HEK293T (cell line): ENCODE measurements around the gene FAM9B.
"Not testable (repeated sequence)": the region's sequence is repeated elsewhere in the genome, so short reads cannot be mapped to it uniquely, and the experiment has no call there.

Source experiments
- CTCF ChIA-PET: fragments of 350-600 bp; formaldehyde crosslinking; extraction: SDS; loops from one replicate; lab custom pipeline; 2021; ENCODE audit warnings: antibody characterized with exemption, inconsistent platforms; lab: Yijun Ruan, JAX
- POLR2A ChIA-PET: fragments of 350-600 bp; formaldehyde crosslinking; extraction: SDS; loops from one replicate; lab custom pipeline; 2020; ENCODE audit warnings: antibody characterized with exemption, inconsistent platforms; lab: Yijun Ruan, JAX
- DNase-seq: peaks from one replicate; pipeline ENCODE4 v3.0.0; 2012; ENCODE audit warnings: mixed read lengths; ENCODE audit errors: extremely low spot score
- ARNT ChIP-seq: fragments of 450-650 bp; IDR thresholded peaks from 2 replicates; pipeline ENCODE4 v1.6.1; 2017; ENCODE audit warnings: mild to moderate bottlenecking
- BHLHE40 ChIP-seq: fragments of 450-650 bp; IDR thresholded peaks from 2 replicates; pipeline ENCODE4 v1.6.1; 2016; ENCODE audit warnings: mild to moderate bottlenecking, moderate library complexity, borderline replicate concordance
- CTBP1 ChIP-seq: fragments of 450-650 bp; IDR thresholded peaks from 2 replicates; pipeline ENCODE4 v1.6.1; 2016; ENCODE audit warnings: borderline replicate concordance
- ELF4 ChIP-seq: fragments of 450-650 bp; IDR thresholded peaks from 2 replicates; pipeline ENCODE4 v1.6.1; 2017; ENCODE audit warnings: antibody characterized with exemption
- FOXA1 ChIP-seq: fragments of 450-650 bp; IDR thresholded peaks from 2 replicates; pipeline ENCODE4 v1.6.1; 2016; ENCODE audit warnings: mild to moderate bottlenecking
- FOXK2 ChIP-seq: fragments of 450-650 bp; IDR thresholded peaks from 2 replicates; pipeline ENCODE4 v1.6.1; 2016; ENCODE audit warnings: mild to moderate bottlenecking
- FOXM1 ChIP-seq: fragments of 450-650 bp; IDR thresholded peaks from 2 replicates; pipeline ENCODE4 v1.6.1; 2017; ENCODE audit warnings: mild to moderate bottlenecking, borderline replicate concordance
- HDGF ChIP-seq: fragments of 450-650 bp; IDR thresholded peaks from 2 replicates; pipeline ENCODE4 v1.6.1; 2017; ENCODE audit warnings: antibody characterized with exemption, borderline replicate concordance
- L3MBTL2 ChIP-seq: fragments of 450-650 bp; conservative IDR thresholded peaks from 2 replicates; pipeline ENCODE4 v1.6.1; 2016; ENCODE audit warnings: mild to moderate bottlenecking
- LEF1 ChIP-seq: fragments of 450-650 bp; IDR thresholded peaks from 2 replicates; pipeline ENCODE4 v1.6.1; 2017; ENCODE audit warnings: mild to moderate bottlenecking, borderline replicate concordance
- NFRKB ChIP-seq: fragments of 450-650 bp; IDR thresholded peaks from 2 replicates; pipeline ENCODE4 v1.6.1; 2016; ENCODE audit warnings: mild to moderate bottlenecking, moderate library complexity
- PKNOX1 ChIP-seq: fragments of 450-650 bp; IDR thresholded peaks from 2 replicates; pipeline ENCODE4 v1.6.1; 2016
- SP1 ChIP-seq: fragments of 450-650 bp; IDR thresholded peaks from 2 replicates; pipeline ENCODE4 v1.6.1; 2017
- SUZ12 ChIP-seq: fragments of 450-650 bp; IDR thresholded peaks from 2 replicates; pipeline ENCODE4 v1.6.1; 2016; ENCODE audit warnings: mild to moderate bottlenecking
- TARDBP ChIP-seq: fragments of 450-650 bp; IDR thresholded peaks from 2 replicates; pipeline ENCODE4 v1.6.1; 2016
- ZNF384 ChIP-seq: fragments of 450-650 bp; IDR thresholded peaks from 2 replicates; pipeline ENCODE4 v1.6.1; 2016

The FAM9B gene

GRCh38 chrX:9038244-9038643 lies 4.3 kb upstream of the FAM9B start:
- CTCF ChIA-PET, result interaction anchor here (0.7 kb wide), 1 partner anchor 302 kb away, joined by 5 read pairs; no protein-coding TSS in a partner anchor
- TF ChIP-seq HDGF (no peak), FOXM1 (no peak), SP1 (no peak), FOXK2 (no peak), ZNF384 (no peak), PKNOX1 (no peak), ELF4 (no peak), NFRKB (no peak), TARDBP (no peak), SUZ12 (no peak), FOXA1 (no peak), ARNT (no peak), CTBP1 (no peak), L3MBTL2 (no peak), LEF1 (no peak)
- DNase-seq, result no peak
- POLR2A ChIA-PET, result no interaction called here

GRCh38 chrX:9037296-9037695 lies 3.4 kb upstream of the FAM9B start:
- CTCF ChIA-PET, result no interaction called here
- POLR2A ChIA-PET, result no interaction called here
- TF ChIP-seq NFRKB (no peak), TARDBP (no peak), SP1 (no peak), BHLHE40 (no peak), ZNF384 (no peak), CTBP1 (no peak), LEF1 (no peak)
- DNase-seq, result no peak

GRCh38 chrX:9033586-9033985 lies 341 bp downstream of the FAM9B start:
- ChIA-PET CTCF (no interaction called here), POLR2A (no interaction called here)
- TF ChIP-seq PKNOX1 (no peak), SP1 (no peak), ARNT (no peak), FOXM1 (no peak), NFRKB (no peak), BHLHE40 (no peak), ELF4 (no peak), CTBP1 (no peak), FOXK2 (no peak), L3MBTL2 (no peak), TARDBP (no peak), SUZ12 (no peak)
- DNase-seq, result no peak

- ChIA-PET POLR2A (no interaction called here), CTCF (interaction anchor here (0.7 kb wide), 1 partner anchor 160 kb away, joined by 3 read pairs; no protein-coding TSS in a partner anchor)
- DNase-seq, result no peak
- TF ChIP-seq FOXA1 (no peak), L3MBTL2 (no peak), FOXM1 (no peak), FOXK2 (no peak), SUZ12 (no peak), TARDBP (no peak), NFRKB (no peak), ELF4 (no peak), ZNF384 (no peak)
Observed at GRCh38 chrX:9033179-9033578, 748 bp downstream of the FAM9B start.

GRCh38 chrX:9023293-9023692 lies 10.6 kb downstream of the FAM9B start:
- ChIA-PET POLR2A (no interaction called here), CTCF (no interaction called here)
- TF ChIP-seq TARDBP, result no peak
- TF ChIP-seq ARNT, result no peak
- no peak for TF ChIP-seq NFRKB
- no peak for TF ChIP-seq FOXA1
- TF ChIP-seq SUZ12, result no peak
- no peak for TF ChIP-seq L3MBTL2
- TF ChIP-seq SP1, result no peak
- no peak for TF ChIP-seq CTBP1
- TF ChIP-seq ZNF384, result no peak
- no peak for TF ChIP-seq HDGF
- TF ChIP-seq LEF1, result no peak
- DNase-seq, result no peak

- TF ChIP-seq LEF1 (no peak), ZNF384 (no peak), FOXM1 (no peak), L3MBTL2 (no peak), FOXA1 (no peak), ARNT (no peak), BHLHE40 (no peak), TARDBP (no peak), CTBP1 (no peak), PKNOX1 (no peak), HDGF (no peak), SUZ12 (no peak), SP1 (no peak), NFRKB (no peak), FOXK2 (no peak), ELF4 (no peak)
- CTCF ChIA-PET, result no interaction called here
- no peak for DNase-seq
- POLR2A ChIA-PET, result no interaction called here
Observed at GRCh38 chrX:9019151-9019550, 14.8 kb downstream of the FAM9B start.

GRCh38 chrX:9018332-9018731 lies 15.6 kb downstream of the FAM9B start:
- CTCF ChIA-PET, POLR2A ChIA-PET, DNase-seq: not testable (repeated sequence)
